ENCODE measurements around the gene KDM1B.
A peak's percentile ranks its signal among the peaks of the same experiment; 100 is the strongest.

Gene KDM1B, protein sequence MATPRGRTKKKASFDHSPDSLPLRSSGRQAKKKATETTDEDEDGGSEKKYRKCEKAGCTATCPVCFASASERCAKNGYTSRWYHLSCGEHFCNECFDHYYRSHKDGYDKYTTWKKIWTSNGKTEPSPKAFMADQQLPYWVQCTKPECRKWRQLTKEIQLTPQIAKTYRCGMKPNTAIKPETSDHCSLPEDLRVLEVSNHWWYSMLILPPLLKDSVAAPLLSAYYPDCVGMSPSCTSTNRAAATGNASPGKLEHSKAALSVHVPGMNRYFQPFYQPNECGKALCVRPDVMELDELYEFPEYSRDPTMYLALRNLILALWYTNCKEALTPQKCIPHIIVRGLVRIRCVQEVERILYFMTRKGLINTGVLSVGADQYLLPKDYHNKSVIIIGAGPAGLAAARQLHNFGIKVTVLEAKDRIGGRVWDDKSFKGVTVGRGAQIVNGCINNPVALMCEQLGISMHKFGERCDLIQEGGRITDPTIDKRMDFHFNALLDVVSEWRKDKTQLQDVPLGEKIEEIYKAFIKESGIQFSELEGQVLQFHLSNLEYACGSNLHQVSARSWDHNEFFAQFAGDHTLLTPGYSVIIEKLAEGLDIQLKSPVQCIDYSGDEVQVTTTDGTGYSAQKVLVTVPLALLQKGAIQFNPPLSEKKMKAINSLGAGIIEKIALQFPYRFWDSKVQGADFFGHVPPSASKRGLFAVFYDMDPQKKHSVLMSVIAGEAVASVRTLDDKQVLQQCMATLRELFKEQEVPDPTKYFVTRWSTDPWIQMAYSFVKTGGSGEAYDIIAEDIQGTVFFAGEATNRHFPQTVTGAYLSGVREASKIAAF

DNA sequence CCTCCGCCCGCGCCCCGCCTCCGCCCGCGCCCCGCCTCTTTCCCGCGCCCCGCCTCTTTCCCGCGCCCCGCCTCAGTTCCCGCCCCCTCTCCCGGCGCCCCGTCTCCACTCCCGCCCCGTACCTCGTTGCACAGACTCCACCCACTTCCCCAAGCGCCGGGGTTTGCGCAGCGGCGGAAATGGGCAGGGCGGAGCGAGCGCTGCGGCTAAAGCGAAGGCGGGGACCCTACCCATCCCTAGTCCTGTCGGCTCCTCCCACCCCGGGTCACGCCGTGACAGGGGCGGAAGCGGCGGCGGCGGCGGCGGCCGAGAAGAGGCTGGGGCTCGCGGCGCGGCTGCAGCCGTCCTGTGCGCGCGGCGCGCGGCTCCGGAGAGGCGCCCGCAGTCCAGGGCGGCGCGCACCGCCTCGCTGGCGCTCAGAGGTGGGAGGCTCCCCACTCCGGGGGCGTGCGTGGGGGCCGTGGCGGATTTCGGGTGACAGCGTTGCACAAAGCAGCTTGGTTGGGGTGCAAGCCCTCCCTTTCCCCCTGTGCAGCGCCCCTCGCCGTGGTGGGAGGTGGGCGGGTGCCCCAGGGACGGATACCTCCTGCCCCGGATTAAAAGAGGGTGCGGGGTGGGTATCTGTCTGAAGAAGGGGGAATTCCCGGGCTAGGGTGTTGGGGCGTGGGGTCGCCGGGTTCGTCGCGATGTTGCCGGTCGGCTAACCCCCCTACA, at the start of gene KDM1B:
KDM1B (plus strand) TSS at position 273 of the 714 bp plus-strand sequence. CDS start 4,474 bp downstream, outside the sequence.
- peak; percentile 94 to 98 for DNase-seq (ENCODE audit: low read depth in 1 of 2, low spot score in 1 of 2)

DNA sequence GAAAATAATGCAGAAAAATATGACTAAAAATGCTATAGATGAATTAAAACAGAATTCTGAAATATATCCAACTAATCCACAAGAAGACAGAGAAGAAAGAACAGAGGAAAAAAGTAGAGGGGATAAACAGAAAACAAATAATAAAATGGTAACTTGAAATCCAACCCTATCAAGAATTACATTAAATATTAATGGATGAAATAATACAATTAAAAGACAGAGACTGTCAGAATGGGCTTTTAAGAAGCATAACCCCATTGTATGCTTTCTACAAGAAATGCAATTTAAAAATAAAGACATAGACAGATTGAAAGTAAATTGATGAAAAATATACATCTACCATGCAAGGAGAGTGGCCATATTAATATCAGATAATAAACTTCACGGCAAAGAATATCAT, 48.2 kb upstream of the KDM1B start:
- DNase-seq (ENCODE audit: low read depth in 1 of 2, low spot score in 1 of 2) = no peak

DNA sequence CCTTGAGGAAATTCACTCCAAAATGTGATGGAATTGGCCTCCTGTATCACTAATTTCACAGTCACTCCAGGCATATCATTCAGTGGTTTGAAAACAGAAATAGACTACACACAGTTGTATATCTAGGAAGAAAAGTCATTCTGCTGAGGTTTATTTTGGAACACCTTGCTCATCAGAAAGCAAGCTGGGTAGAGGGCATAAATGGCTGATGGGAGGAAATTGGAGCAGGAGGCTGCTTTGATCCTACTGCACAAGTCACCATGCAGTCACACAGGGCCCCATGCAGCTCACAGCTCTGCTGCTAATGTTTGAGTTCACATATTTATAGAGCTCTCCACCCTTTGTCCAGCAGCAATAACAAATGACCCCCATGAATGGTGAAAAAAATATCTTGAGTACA, 45.1 kb upstream of the KDM1B start:
- no peak for DNase-seq (ENCODE audit: low read depth in 1 of 2, low spot score in 1 of 2)

DNA sequence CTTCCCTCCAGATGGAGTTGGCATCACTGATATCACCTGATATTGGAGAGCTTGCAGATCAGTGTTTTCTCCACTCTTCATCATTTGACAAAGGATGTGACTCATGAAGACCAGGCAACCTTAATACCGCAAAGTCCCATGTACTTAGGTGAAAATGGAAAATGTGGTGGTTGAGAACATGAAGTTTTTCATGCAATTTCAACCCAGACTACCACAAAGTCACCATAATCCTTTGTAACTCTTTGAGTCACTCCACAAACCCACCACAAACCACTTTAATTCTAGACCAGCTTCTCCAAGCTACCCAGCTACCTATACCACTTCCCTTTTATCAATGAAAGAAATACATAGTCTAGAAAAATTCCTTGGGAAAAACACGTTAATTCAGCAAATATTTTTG, 39.9 kb upstream of the KDM1B start:
- no peak for DNase-seq (ENCODE audit: low read depth in 1 of 2, low spot score in 1 of 2)

DNA sequence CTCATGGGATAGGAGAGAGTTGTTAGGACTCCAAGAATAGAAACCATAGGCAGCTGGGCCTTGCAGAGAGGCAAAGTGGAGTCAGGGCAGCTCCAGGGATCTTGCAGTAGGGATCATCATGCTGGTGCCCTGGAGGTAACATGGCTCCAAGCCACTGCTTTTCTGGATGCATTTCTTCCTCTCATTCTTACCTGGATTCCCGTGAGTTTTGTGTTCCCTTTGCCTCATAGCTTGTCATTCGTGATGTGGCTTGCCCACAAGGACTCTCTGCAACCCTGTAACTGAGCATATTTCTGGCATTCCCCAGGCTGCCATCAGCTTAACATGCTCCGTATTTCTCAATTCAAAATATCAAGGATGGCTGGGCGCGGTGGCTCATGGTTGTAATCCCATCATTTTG, 38.1 kb upstream of the KDM1B start:
- no peak for DNase-seq (ENCODE audit: low read depth in 1 of 2, low spot score in 1 of 2)

DNA sequence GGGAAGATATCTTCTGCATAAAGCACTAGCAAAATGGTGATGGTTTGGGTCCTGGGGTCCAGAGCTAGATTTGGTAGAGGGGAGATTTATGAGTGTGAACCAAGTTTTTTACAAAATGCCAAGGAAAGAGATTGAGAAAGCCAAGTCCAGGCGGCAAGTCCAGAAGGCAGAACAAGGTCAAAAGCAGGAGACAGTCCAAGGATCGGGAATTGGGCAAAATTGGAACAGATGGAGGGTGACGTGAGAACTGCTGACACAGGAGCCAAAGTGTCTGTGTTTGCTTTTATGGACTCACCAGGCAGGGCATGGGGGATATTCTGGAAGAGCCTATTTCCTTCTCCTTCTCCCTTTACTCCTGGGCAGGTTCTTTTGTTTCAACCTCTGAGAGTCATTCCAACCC, 36.9 kb upstream of the KDM1B start:
- DNase-seq (ENCODE audit: low read depth in 1 of 2, low spot score in 1 of 2) = no peak

DNA sequence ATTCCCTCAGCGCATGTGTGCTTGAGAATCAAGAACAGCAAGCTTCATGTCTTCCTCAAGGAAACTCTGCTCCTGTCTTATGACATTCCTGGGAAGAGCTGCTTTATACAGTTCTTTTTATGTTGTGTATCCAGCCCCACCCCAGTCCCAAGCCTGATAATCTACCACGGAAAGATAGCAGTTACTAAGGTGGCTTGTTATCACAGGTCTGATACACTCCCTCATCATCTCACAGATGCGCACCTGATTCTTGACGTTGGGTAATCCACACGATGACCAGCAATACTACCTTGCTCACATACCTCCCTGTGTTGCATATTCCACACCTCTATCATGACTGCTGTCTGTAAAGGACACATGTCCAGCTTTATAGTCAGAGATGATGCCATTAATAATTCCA, 36.0 kb upstream of the KDM1B start:
- DNase-seq (ENCODE audit: low read depth in 1 of 2, low spot score in 1 of 2) = no peak

DNA sequence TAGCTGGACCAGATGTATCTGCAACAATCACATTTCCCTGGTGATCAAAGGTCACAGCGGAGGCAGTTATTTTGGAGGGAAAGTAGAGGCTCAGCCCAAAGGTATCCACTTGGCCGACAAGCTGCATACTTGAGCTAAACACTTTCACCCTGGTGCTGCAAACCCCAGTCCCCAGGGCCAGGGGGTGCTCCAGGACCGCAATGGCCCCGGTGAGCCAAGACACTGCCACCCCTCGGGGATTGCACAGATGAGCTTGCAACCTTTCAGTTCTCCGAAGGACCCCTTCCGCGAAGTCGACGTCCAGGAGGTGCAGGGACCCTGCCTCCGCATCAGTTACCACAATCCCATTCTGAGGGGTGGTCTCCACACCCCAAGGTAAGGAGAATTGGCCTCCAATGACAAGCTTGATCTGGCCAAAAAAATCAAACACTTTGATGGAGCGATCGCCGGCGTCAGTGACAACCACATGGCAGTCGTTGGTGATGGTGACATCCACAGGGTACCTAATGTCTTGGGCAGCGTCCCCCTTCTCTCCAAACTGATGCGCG, 33.6 kb upstream of the KDM1B start:
- DNase-seq (ENCODE audit: low read depth in 1 of 2, low spot score in 1 of 2) = no peak

DNA sequence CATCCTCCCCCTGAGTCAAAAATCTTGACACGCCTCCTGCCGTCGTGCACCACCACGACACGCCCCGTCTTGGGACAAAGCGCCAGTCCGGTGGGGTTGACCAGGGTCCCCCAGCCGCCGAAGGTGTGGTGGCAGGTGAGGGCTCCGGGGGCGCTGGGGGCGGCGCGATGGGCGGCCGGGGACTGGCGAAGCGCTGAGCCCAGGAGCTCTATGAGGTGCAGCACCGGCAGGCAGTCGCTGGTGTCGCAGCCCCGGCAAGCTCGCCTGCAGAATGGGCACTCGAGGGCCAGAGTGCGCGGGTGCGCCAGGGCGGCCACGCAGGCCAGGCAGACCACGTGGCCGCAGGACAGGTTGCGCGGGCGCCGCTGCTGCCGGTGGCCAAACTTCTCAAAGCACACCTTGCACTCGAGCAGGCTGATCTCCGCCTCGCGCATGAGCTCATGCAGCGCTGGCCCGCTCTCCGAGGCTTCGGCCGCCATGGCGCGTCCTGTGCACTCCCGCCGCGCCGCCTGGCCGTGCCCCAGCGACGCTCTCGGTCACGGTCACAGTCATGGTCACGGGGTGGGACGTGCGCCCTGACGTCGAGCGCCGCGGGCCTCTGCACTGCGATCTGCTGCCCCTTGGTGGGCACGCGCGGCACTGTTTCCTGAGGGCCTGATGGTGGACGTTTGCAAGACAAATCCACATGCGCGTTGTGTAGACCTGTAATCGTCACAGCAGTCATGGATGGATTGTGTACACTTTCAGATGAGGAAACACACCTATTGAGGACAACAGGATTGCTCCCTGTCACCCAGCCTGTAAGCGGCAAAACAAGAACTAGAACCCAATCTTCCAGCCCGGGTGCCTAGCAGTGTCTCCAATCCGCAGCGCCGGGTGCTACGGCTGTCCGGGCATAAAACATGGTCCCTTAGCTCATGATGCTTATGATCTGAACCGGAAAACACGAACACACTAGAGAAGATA, 32.8 kb upstream of the KDM1B start, which contains the start of gene NHLRC1:
NHLRC1 (minus strand) TSS at position 550 of the 966 bp plus-strand sequence; CDS start at position 479, 71 bp downstream.
- DNase-seq (ENCODE audit: low read depth in 1 of 2, low spot score in 1 of 2) = peak; percentile 34 to 64

DNA sequence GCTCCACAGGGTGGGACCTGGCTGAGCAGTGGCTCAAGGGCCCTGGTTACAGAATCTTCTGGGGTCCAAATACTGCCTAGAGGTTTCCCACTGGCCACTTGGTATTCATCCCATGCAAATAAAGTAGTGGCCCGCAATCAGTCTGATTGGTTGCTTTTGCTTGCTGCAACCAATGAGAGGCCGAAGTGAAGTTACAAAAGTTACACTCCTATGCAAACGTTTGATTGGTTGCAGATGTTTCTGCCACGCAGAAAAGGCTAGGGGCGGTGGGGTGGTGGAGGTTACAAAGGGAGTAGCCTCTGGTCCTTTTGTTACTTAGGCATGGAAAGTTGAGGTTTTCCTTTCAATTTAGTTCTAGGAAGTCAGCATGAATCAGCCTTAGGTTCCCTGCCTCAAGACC, 29.1 kb upstream of the KDM1B start:
- no peak for DNase-seq (ENCODE audit: low read depth in 1 of 2, low spot score in 1 of 2)

DNA sequence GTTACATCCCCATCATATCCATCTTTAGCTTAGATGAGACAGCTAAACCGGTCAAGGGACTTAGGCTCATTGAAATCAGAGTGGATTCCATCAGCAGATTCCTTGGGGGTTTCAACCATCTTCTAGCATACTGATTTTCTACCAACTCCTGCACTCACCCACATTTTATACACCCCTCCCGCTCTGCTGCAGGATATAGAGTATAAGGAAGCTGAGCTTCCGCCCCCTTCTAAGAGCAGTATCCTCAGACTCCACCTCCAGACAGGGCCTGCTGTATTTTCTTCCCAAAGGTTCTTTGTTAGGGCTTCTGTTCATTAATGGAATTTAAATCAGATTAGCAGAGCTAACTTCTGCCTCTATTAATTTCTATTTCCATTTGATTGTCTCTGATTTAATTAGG, 22.9 kb upstream of the KDM1B start:
- DNase-seq (ENCODE audit: low read depth in 1 of 2, low spot score in 1 of 2) = no peak

DNA sequence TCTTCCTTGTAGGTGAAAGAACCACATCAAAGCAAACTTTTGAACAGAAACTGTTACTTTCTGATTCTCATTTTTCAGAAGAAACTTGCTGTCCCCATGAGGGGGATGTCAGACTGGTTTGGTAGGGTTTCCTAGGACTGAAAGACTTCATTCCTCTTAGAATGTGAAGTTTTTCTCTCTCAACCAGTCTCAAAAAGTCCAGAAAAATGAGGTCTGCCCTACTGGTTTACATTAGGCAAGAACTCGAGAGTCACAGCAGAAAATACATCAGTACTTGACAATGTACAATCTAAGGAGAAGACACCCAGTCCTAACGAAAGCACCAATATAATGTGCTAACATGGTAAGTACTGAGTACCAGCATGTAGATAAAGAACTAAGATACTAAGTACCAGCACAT, 20.1 kb upstream of the KDM1B start:
- DNase-seq (ENCODE audit: low read depth in 1 of 2, low spot score in 1 of 2) = no peak

DNA sequence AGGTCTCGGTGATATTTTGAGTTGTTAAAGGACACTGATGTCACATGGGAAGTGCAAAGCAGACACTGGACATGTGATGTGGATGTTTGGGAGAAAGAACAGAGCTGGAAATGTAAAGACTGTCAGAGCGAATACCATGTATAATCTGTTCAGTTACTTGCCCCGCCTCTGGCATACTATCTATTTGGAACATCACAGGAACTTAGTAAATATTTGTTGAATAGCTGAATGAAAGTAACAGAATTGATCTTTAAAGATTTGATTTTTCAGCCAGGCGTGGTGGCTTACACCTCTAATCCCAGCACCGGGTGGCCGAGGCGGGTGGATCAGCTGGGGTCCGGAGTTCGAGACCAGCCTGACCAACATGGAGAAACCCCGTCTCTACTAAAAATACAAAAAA, 19.0 kb upstream of the KDM1B start:
- no peak for DNase-seq (ENCODE audit: low read depth in 1 of 2, low spot score in 1 of 2)

DNA sequence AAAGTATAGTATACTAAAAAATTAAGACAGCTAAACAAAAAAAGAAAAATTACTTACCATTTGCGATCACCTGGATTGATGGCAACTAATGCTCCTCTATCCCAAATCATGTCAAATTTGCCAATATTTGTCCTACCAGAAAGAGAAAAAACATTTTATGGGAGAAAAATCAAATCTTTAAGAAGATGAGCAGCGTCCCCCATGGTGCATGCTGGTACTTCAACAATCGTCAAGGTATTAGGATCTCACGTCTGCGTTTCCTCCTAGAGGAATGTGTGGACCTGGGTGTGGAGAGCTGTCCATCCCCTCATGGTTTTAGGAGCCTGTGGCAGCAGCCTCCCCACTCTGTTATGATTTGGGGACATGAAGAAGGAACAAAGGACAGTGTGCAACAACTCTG, 16.3 kb upstream of the KDM1B start:
- DNase-seq (ENCODE audit: low read depth in 1 of 2, low spot score in 1 of 2) = no peak

DNA sequence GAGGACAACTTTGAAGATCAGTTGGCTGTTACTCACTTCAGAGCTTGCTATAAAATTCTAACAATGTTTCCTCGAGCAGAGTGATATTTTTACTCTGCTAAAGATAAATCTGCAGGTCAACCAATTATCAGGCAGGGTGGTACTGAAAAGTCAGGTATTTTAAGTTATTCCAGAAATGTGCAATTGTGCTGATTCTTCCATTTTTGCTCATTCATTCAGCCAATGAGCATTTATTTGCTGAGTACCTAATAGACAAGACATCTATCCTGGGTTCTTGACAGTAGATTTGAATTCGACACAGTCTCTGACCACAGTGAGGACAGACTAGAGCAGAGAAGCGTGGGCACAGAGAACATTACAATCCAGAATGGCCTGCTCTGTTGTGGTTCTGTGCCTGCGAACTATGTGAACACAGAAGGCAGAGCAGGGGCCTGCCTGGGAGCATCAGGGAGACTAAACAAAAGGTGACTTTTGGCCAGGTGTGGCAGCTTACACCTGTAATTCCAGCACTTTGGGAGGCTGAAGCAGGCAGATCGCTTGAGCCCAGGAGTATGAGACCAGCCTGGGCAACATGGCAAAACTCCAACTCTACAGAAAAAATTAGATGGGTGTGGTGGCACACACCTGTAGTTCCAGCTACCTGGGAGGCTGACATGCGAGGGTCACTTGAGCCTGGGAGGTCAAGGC, 15.1 kb upstream of the KDM1B start:
- DNase-seq (ENCODE audit: low read depth in 1 of 2, low spot score in 1 of 2) = no peak

DNA sequence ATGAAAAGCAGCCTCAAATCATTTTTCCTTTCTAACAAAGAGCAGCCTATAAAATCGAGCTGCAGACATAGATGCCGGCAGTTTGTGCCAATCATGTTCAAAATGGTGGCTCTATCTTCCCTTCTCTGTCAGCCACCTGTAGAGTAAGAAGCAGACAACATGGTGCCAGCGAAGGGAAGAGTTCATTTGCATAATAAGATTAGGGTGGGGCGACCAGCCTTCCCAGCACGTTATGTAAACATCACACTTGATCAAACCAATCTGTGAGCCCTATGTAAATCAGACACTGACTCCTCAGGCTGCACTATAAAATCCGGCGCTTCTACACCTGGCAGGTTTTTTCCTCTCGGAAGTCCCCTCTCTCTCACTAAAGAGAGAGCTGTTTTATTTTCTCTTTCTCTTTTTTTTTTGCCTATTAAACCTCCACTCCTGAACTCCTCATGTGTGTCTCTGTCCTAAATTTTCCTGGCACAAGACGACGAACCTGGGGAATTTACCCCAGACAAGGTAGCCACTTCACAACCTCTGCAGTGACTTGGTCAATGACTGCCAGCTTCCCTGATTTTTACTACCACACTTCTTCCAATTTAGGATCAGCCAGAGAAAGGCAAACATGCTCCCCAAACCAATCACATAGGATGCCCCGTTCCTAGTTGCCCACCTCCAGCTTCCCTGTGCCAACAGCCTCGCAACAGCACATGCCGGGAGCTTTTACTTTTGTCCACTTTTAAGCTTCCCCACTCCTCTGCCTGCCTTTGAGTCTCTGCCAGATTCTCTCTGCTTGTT, 13.2 kb upstream of the KDM1B start:
- no peak for DNase-seq (ENCODE audit: low read depth in 1 of 2, low spot score in 1 of 2)

DNA sequence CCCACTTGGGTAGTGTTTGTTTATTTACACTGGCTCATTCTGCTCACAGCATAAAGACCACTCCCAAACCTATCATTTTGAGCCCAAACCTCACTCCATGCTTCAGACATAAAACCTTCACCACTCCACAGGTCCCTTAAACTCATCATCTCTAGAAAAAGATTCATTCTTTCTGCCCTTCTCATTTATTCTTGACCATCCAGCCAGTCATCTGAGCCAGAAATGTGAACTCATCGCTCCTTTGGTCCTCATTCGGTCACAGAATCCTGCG, 12.7 kb upstream of the KDM1B start:
- no peak for DNase-seq (ENCODE audit: low read depth in 1 of 2, low spot score in 1 of 2)

DNA sequence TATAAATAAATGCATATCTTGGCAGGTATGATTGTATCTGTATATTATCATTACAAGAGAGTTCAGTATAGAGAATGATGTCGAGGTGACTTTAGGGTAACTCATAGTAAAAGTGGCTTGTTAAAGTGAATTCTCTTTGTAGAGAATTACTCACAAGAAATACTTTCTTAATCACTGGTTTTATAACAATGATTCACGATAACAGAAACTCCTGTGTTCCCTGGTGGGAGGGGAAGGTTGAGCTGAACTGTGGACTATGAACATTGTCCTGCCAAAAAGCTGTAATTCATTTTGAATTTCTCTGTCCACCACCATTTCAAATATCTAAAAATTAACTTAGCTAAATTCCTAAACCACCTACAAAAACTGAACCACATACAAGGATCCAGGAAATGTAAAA, 8.1 kb upstream of the KDM1B start:
- no peak for DNase-seq (ENCODE audit: low read depth in 1 of 2, low spot score in 1 of 2)

DNA sequence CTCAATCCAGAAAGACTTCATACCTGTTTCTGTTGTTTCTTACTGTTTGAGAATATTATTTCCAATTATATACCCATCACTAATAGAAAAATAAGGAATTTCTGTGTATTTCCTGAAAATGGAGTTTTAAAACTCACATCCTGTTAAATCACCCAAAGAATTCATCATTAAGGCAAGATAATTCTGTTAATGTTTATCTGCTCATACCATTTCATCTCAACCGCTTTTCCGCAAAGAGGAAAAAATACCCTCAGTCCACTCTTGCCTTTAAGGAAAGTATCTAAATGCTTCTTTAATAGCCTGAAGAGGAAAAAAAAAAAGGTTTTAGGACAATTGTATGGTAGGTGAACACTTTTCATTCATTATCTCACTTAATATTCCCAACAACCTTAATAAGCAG, 7.6 kb upstream of the KDM1B start:
- DNase-seq (ENCODE audit: low read depth in 1 of 2, low spot score in 1 of 2) = no peak
